Trophoblast cell (in vitro differentiated cells and primary cell): Measurements from ENCODE around the gene PRR12.

Experiments used
- DNase-seq, 2 donors: peaks; one replicate each; pipeline ENCODE4 v3.0.0-alpha.2; 2016
- H2AFZ ChIP-seq: 2 replicates; pipeline ENCODE4 v1.6.1; 2013; ENCODE audit warnings: low read length, moderate library complexity, mild to moderate bottlenecking; ENCODE audit not compliant: insufficient read depth, poor library complexity
- H2AK5ac ChIP-seq: 2 replicates; pipeline ENCODE4 v1.6.1; 2013; ENCODE audit warnings: mild to moderate bottlenecking, low read length
- H2BK120ac ChIP-seq: 2 replicates; pipeline ENCODE4 v1.6.1; 2013; ENCODE audit warnings: low read length, mild to moderate bottlenecking, moderate library complexity; ENCODE audit not compliant: insufficient read depth, poor library complexity
- H2BK12ac ChIP-seq: 2 replicates; pipeline ENCODE4 v1.6.1; 2013; ENCODE audit warnings: mild to moderate bottlenecking, low read length, moderate library complexity
- H2BK5ac ChIP-seq: 2 replicates; pipeline ENCODE4 v1.6.1; 2013; ENCODE audit warnings: low read length, low read depth, moderate library complexity, mild to moderate bottlenecking; ENCODE audit not compliant: poor library complexity
- H3K14ac ChIP-seq: 2 replicates; pipeline ENCODE4 v1.6.1; 2013; ENCODE audit warnings: mild to moderate bottlenecking, low read length
- H3K18ac ChIP-seq: 2 replicates; pipeline ENCODE4 v1.6.1; 2013; ENCODE audit warnings: mild to moderate bottlenecking, low read length
- H3K23ac ChIP-seq: 2 replicates; pipeline ENCODE4 v1.6.1; 2013; ENCODE audit warnings: low read length
- H3K27ac ChIP-seq: 2 replicates; pipeline ENCODE4 v1.5.1; 2013; ENCODE audit warnings: low read depth, mild to moderate bottlenecking, inconsistent platforms, low read length, moderate library complexity
- H3K27me3 ChIP-seq: 2 replicates; pipeline ENCODE4 v1.6.1; 2013; ENCODE audit warnings: inconsistent platforms, mild to moderate bottlenecking, low read length, moderate library complexity; ENCODE audit not compliant: insufficient read depth
- H3K36me3 ChIP-seq, 2 experiments: 1 replicate in 1 of 2; 2 replicates in 1 of 2; pipeline ENCODE4 v1.6.1; 2013; ENCODE audit warnings: low read length in 2 of 2, mild to moderate bottlenecking in 2 of 2, moderate library complexity in 1 of 2; ENCODE audit not compliant: insufficient read depth in 2 of 2, control insufficient read depth in 1 of 2
- H3K4ac ChIP-seq: 2 replicates; pipeline ENCODE4 v1.6.1; 2013; ENCODE audit warnings: low read depth, mild to moderate bottlenecking, low read length, moderate library complexity
- H3K4me1 ChIP-seq, 2 experiments: 1 replicate in 1 of 2; 2 replicates in 1 of 2; pipeline ENCODE4 v1.6.1; 2013; ENCODE audit warnings: low read length in 2 of 2, mild to moderate bottlenecking in 2 of 2, moderate library complexity in 1 of 2; ENCODE audit not compliant: insufficient read depth in 2 of 2, control insufficient read depth in 1 of 2
- H3K4me2 ChIP-seq: 2 replicates; pipeline ENCODE4 v1.6.1; 2013; ENCODE audit warnings: inconsistent platforms, mild to moderate bottlenecking, low read length, moderate library complexity
- H3K4me3 ChIP-seq: 2 replicates; pipeline ENCODE4 v1.5.1; 2013; ENCODE audit warnings: mild to moderate bottlenecking, low read depth, low read length, inconsistent platforms
- H3K79me1 ChIP-seq: one replicate; pipeline ENCODE4 v1.6.1; 2013; ENCODE audit warnings: low read length
- H3K79me2 ChIP-seq: 2 replicates; pipeline ENCODE4 v1.6.1; 2013; ENCODE audit warnings: low read length, mild to moderate bottlenecking; ENCODE audit not compliant: control insufficient read depth, insufficient read depth, poor library complexity
- H3K9ac ChIP-seq: 2 replicates; pipeline ENCODE4 v1.6.1; 2013; ENCODE audit warnings: mild to moderate bottlenecking, low read length
- H3K9me3 ChIP-seq: 2 replicates; pipeline ENCODE4 v1.6.1; 2013; ENCODE audit warnings: low read depth, mild to moderate bottlenecking, control low read depth, inconsistent platforms, low read length; ENCODE audit not compliant: insufficient read depth
- H4K12ac ChIP-seq: 2 replicates; pipeline ENCODE4 v1.6.1; 2013; ENCODE audit warnings: low read depth, mild to moderate bottlenecking, low read length, moderate library complexity
- H4K8ac ChIP-seq: 2 replicates; pipeline ENCODE4 v1.6.1; 2013; ENCODE audit warnings: low read depth, mild to moderate bottlenecking, low read length, moderate library complexity
- H4K91ac ChIP-seq: one replicate; pipeline ENCODE4 v1.6.1; 2013; ENCODE audit warnings: low read depth, mild to moderate bottlenecking, low read length, moderate library complexity
- WGBS: extraction: QIAGEN DNeasy Blood & Tissue Kit; methylation state at CpG from one replicate; pipeline ENCODE4 v1.1.7; 2013; ENCODE audit warnings: missing lambda C conversion rate; ENCODE audit not compliant: insufficient read length, insufficient coverage; ENCODE audit errors: extremely low coverage; 5-methylcytosine and 5-hydroxymethylcytosine counted together

PRR12 gene

DNA sequence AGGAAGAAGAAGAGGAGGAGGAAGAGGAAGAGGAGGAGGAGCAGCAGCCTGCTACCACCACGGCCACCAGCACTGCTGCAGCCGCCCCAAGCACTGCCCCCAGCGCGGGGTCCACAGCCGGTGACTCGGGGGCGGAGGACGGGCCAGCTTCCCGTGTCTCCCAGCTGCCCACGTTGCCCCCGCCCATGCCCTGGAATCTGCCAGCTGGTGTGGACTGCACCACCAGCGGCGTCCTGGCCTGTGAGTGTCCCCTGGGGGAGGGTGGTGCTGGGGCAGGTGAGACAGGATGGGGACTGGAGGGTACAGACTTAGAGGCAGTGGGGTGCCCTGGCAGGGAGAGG is 62.5 kb downstream of the PRR12 start:
- Histone ChIP-seq H3K4me2 (no peak overlapping the region), H3K23ac (no peak overlapping the region), H3K79me1 (no peaks in the 10 kb centered on the region), H2BK12ac (no peak overlapping the region), H3K79me2 (no peaks in the 10 kb centered on the region), H3K27me3 (no peaks in the 10 kb centered on the region), H3K14ac (no peak overlapping the region), H3K4me1 (no peaks in the 10 kb centered on the region), H3K4me3 (no peak overlapping the region), H3K36me3 (peaks cover 87 to 90% of the 10 kb centered on the region in 2 experiments), H2AK5ac (no peak overlapping the region), H4K91ac (no peak overlapping the region), H2BK5ac (no peak overlapping the region), H4K8ac (no peak overlapping the region), H2AFZ (no peak overlapping the region), H4K12ac (no peak overlapping the region), H3K4ac (no peak overlapping the region), H3K9me3 (peaks cover 2% of the 10 kb centered on the region), H2BK120ac (no peak overlapping the region), H3K18ac (no peak overlapping the region), H3K27ac (no peak overlapping the region), H3K9ac (no peak overlapping the region)
- no peak for DNase-seq
- WGBS, result no CpG with 5 or more reads among the region's 13 CpGs

DNA sequence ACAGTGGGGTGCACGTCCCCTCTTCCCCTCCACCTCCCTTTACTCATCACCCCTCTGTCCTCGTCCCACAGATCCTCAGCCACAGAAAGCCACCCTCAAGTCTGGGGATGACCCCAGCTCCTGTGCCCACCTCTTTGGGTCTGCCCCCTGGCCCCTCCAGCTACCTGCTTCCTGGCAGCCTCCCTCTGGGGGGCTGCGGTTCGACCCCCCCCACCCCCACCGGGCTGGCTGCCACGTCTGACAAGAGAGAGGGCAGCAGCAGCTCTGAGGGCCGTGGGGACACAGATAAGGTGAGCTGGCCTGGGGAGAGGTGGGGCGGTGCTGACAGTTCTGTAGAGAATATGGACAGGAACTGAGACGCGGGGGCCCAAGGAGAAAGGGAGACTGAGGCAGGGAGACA is 63.6 kb downstream of the PRR12 start:
- Histone ChIP-seq H3K4me3 (no peak overlapping the region), H2AFZ (no peak overlapping the region), H3K79me2 (no peaks in the 10 kb centered on the region), H3K4me2 (no peak overlapping the region), H3K36me3 (peaks cover 95 to 96% of the 10 kb centered on the region in 2 experiments), H3K79me1 (no peaks in the 10 kb centered on the region), H2BK120ac (no peak overlapping the region), H2BK5ac (no peak overlapping the region), H3K9ac (no peak overlapping the region), H3K14ac (no peak overlapping the region), H3K27ac (no peak overlapping the region), H3K4ac (no peak overlapping the region), H3K27me3 (no peaks in the 10 kb centered on the region), H3K4me1 (no peaks in the 10 kb centered on the region), H4K91ac (no peak overlapping the region), H2BK12ac (no peak overlapping the region), H3K23ac (no peak overlapping the region), H4K12ac (no peak overlapping the region), H4K8ac (no peak overlapping the region), H3K9me3 (peaks cover 4% of the 10 kb centered on the region), H3K18ac (no peak overlapping the region), H2AK5ac (no peak overlapping the region)
- no CpG with 5 or more reads among the region's 10 CpGs for WGBS
- no peak for DNase-seq

DNA sequence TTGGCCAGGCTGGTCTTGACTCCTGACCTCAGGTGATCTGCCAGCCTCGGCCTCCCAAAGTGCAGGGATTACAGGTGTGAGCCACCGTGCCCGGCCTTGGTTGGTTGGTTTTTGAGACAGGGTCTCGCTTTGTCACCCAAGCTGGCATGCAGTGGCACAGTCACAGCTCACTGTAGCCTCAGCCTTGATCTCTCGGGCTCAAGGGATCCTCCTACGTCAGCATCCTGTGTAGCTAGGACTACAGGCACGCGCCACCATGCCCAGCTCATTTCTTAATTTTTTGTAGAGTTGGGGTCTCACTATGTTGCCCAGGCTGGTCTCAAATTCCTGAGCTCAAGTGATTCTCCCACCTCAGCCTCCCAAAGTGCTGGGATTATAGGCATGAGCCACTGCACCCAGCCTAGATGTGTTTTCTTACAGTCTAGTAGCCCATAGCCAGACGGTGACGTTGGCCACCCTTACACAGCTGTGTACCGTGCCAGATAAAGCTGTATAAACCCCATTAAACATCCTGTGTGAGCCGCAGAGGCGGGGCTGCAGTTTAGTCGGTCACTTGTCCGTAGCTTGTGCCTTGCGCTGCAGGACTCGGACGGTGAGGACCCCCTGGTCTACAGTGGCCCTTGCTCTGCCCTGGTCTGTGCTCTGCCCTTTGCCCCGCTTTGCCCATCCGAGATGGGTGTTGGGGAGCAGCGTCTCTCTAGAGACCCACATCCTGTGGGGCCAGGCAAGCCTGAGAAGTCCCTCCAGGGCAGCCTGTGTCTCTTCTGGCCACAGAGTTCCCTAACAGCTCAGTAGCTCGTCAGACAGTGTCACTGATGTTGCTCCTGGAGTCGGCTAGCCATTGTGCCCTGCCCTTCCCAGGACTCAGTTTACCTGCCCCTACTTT is 64.8 kb downstream of the PRR12 start:
- Histone ChIP-seq H3K14ac (no peak overlapping the region), H4K91ac (no peak overlapping the region), H3K79me2 (no peaks in the 10 kb centered on the region), H2AFZ (no peak overlapping the region), H4K12ac (no peak overlapping the region), H3K4ac (no peak overlapping the region), H3K23ac (no peak overlapping the region), H3K27ac (no peak overlapping the region), H2BK120ac (no peak overlapping the region), H2BK5ac (no peak overlapping the region), H3K36me3 (peaks cover 95 to 97% of the 10 kb centered on the region in 2 experiments), H3K18ac (no peak overlapping the region), H3K9ac (no peak overlapping the region), H3K4me1 (no peaks in the 10 kb centered on the region), H3K4me2 (no peak overlapping the region), H2AK5ac (no peak overlapping the region), H3K27me3 (no peaks in the 10 kb centered on the region), H3K9me3 (peaks cover 8% of the 10 kb centered on the region), H3K4me3 (no peak overlapping the region), H4K8ac (no peak overlapping the region), H2BK12ac (no peak overlapping the region), H3K79me1 (no peaks in the 10 kb centered on the region)
- DNase-seq, result no peak
- WGBS, result no CpG with 5 or more reads among the region's 23 CpGs

DNA sequence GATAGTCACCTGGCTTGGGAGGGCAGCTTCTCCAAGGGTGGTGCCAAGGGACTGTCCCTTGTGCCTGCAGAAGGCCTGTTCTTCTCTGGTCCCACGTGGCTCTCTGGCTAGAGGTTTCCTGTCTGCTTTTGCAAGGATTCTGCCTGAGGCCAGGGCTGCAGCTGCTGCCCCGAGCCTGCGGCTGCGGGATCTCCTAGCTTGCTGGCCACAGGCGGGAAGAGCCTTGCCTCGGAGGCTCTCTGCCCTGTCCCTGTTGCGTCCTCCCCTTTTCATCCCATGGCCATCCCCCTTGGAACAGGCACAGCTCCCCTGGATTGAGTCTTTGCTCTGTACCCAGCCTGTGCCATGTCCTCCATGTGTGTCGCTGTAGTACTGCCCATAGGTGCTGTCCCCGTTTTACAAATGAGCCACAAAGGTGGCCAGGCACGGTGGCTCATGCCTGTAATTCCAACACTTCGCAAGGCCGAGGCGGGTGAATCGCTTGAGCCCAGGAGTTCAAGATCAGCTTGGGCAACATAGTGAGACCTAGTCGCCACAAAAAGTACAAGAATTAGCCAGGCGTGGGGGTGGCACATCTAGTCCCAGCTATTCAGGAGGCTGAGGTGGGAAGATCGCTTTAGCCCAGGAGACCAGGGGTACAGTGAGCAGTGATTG is 65.6 kb downstream of the PRR12 start:
- no peak overlapping the region for H2BK120ac ChIP-seq
- H4K12ac ChIP-seq, result no peak overlapping the region
- DNase-seq, result peak; percentile 90
- no peaks in the 10 kb centered on the region for H3K4me1 ChIP-seq
- no peak overlapping the region for H2BK12ac ChIP-seq
- no peak overlapping the region for H3K27ac ChIP-seq
- no peak overlapping the region for H3K18ac ChIP-seq
- H3K79me1 ChIP-seq, result no peaks in the 10 kb centered on the region
- H2AK5ac ChIP-seq, result no peak overlapping the region
- no peak overlapping the region for H4K91ac ChIP-seq
- no peak overlapping the region for H2BK5ac ChIP-seq
- WGBS, result no CpG with 5 or more reads among the region's 17 CpGs
- H3K14ac ChIP-seq, result no peak overlapping the region
- no peaks in the 10 kb centered on the region for H3K79me2 ChIP-seq
- H3K9ac ChIP-seq, result no peak overlapping the region
- H3K23ac ChIP-seq, result no peak overlapping the region
- no peak overlapping the region for H2AFZ ChIP-seq
- H3K36me3 ChIP-seq, result peaks cover 94 to 97% of the 10 kb centered on the region in 2 experiments
- no peak overlapping the region for H3K4me2 ChIP-seq
- peaks cover 8% of the 10 kb centered on the region for H3K9me3 ChIP-seq
- H3K4me3 ChIP-seq, result no peak overlapping the region
- no peak overlapping the region for H4K8ac ChIP-seq
- H3K4ac ChIP-seq, result no peak overlapping the region
- H3K27me3 ChIP-seq, result no peaks in the 10 kb centered on the region
